ENCODE measurements around the gene MBD3L2.
"Not testable (repeated sequence)": the region's sequence is repeated elsewhere in the genome, so short reads cannot be mapped to it uniquely, and the experiment has no call there.

Gene MBD3L2

GRCh38 chr19:7058576-7058975 lies 9.5 kb downstream of the MBD3L2 start, which contains the start of gene MBD3L3:
Gene MBD3L3 (minus strand): TSS chr19:7058676. CDS start chr19:7058605, 71 bp downstream.
- in situ Hi-C loops (cut with MboI; ENCODE audit: low sequenced_read_pairs), result not testable (repeated sequence)

GRCh38 chr19:7059977-7060376 lies 10.9 kb downstream of the MBD3L2 start:
- in situ Hi-C loops (cut with MboI; ENCODE audit: low sequenced_read_pairs), result not testable (repeated sequence)

GRCh38 chr19:7063339-7063738 lies 14.2 kb downstream of the MBD3L2 start:
- in situ Hi-C loops (cut with MboI; ENCODE audit: low sequenced_read_pairs), result no loop called here

- in situ Hi-C loops (cut with MboI; ENCODE audit: low sequenced_read_pairs), result no loop called here
Observed at GRCh38 chr19:7063764-7064418, 14.8 kb downstream of the MBD3L2 start.

- in situ Hi-C loops (cut with MboI; ENCODE audit: low sequenced_read_pairs), result not testable (repeated sequence)
Observed at GRCh38 chr19:7067122-7067521, 18.0 kb downstream of the MBD3L2 start.

DNA sequence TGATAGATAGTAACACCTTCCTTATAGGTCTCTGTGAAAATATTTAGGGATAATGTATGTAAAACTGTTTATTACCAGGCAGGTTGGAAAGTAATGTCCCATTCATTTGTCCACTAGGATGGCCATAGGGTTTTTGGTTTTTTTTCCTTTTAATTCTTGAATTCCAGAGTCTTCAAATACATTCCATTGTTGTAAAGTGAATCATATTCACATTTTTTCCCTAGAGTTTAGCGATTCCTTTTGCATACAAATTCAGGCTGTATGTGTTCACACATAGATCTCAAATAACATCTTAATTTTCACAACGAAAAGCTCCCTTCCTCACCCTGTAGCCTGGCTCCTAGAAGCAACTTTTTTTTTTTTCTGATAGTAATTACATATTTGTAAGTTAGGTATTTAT lies 18.6 kb downstream of the MBD3L2 start:
- in situ Hi-C loops (cut with MboI; ENCODE audit: low sequenced_read_pairs), result no loop called here

GRCh38 chr19:7068599-7068998 lies 19.5 kb downstream of the MBD3L2 start:
- in situ Hi-C loops (cut with MboI; ENCODE audit: low sequenced_read_pairs), result no loop called here

- in situ Hi-C loops (cut with MboI; ENCODE audit: low sequenced_read_pairs), result no loop called here
Observed at GRCh38 chr19:7069042-7069903, 20.2 kb downstream of the MBD3L2 start, which contains the start of gene ZNF557. Gene ZNF557 (plus strand): TSS chr19:7069703. CDS start chr19:7075075, 5,372 bp downstream.

DNA sequence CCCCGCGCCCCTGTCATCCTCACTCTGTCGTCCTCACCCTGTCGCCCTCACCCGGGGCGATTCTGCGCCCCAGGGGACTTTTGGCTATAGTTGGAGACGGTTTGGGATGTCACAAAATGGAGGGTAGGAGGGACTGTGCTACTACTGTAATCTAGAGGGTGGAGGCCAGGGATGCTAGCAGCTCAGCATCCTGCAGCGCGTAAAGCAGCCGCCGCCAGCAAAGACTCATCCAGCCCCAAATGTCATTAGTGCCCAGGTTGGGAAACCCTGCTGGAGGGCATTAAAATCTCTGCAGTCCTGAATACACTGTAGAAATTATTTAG lies 20.7 kb downstream of the MBD3L2 start:
- in situ Hi-C loops (cut with MboI; ENCODE audit: low sequenced_read_pairs), result no loop called here

GRCh38 chr19:7072541-7072940 lies 23.4 kb downstream of the MBD3L2 start:
- in situ Hi-C loops (cut with MboI; ENCODE audit: low sequenced_read_pairs), result no loop called here

GRCh38 chr19:7074705-7075282 lies 25.7 kb downstream of the MBD3L2 start:
- in situ Hi-C loops (cut with MboI; ENCODE audit: low sequenced_read_pairs), result no loop called here

DNA sequence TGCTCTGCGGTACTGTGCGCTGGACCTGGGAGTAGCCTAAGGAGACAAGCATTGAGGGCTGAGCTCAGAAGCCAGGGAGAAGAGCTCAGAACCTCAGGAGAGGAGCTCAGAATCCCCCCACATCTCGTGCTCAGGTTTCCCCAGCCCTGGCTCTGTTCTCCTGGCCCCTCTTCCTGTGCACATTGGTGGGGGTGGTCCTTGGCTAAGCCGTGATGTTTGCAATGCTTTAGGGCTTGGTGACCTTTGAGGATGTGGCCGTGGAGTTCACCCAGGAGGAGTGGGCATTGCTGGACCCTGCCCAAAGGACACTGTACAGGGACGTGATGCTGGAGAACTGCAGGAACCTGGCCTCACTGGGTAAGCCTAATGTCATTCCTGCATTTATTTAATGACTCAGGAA lies 27.0 kb downstream of the MBD3L2 start:
- in situ Hi-C loops (cut with MboI; ENCODE audit: low sequenced_read_pairs), result no loop called here

DNA sequence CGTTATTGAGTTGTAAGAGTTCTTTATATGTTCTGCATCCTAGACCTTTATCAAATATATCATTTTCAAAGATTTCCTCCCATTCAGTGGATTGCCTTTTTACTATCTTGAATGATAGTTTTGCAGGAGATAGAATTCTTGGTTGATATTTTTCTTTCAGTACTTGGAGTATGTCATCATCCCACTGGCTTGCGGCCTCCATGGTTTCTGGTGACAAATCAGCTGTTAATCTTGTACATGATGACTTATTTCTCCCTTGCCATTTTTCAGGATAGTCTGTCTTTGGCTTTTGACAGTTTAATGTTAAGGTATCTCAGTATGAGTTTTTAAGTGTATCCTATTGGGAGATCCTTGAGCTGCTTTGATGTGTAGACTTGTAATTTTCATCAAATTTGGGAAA lies 28.9 kb downstream of the MBD3L2 start:
- in situ Hi-C loops (cut with MboI; ENCODE audit: low sequenced_read_pairs), result no loop called here

- in situ Hi-C loops (cut with MboI; ENCODE audit: low sequenced_read_pairs), result loop anchor here (10.0 kb wide), 1 partner anchor 79 kb away; no protein-coding TSS in a partner anchor
Observed at GRCh38 chr19:7083076-7083956, 34.2 kb downstream of the MBD3L2 start.

- in situ Hi-C loops (cut with MboI; ENCODE audit: low sequenced_read_pairs), result loop anchor here (10.0 kb wide), 1 partner anchor 84 kb away; no protein-coding TSS in a partner anchor
Observed at GRCh38 chr19:7088999-7089398, 39.9 kb downstream of the MBD3L2 start.

DNA sequence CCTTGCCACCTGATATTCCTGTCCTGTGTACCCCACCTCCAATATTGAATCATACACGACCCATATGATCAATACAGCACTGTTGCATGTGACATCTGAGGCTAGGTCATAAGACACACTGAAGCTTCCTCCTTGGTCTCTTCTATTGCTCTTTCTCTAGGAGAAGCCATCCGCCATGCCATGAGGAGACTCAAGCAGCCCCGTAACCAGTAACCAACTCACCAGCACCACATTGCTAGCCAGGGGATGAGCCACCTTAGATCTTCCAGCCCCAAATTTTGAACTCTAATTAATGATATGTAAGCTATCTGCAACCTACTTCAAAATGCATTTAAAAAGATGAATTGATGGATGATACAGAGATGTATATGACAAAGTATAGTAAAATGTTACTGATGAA lies 49.0 kb downstream of the MBD3L2 start:
- in situ Hi-C loops (cut with MboI; ENCODE audit: low sequenced_read_pairs), result no loop called here

DNA sequence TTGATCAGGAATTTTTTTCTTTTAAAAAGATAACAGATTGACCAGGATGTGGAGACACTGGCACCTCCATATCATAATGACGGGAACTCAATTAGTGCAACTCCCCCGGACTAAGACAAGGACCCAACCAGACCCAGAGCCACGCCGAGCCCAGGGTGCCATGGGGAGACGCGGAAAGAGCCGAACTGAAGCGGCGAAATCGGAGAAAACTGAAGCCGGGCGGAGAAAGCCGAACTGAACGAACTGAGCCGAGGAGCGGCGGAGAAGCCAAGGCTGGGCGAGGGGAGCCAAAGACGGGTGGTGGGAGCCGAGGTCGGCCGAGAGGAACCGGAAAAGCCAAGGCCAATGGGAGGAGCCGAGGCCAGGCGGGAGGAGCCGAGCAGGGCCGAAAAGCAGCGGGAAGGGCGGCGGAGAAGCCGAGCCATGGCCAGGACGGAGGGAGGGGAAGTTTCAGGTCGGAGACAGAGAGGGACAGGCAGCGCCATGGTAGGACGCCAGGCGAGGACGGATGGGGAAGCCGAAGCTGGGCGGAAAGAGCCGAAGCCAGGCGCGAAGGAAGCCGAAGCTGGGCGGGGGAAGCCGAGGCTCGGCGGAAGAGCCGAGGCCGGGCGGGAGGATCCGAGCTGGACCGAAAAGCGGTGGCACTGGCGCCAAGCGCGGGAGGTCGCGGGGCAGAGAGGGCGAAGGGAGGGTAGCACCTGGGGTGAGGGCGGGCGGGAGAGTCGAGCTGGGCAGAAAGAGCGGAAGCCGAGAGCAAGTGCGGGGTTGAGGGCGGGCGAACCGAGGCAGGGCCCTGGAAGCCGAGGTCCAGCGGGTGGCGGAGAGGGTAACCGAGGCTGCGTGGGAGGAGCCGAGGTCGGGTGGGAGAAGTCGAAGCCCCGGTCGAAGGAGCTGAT lies 49.8 kb downstream of the MBD3L2 start:
- in situ Hi-C loops (cut with MboI; ENCODE audit: low sequenced_read_pairs), result no loop called here

GRCh38 chr19:7099597-7099921 lies 50.4 kb downstream of the MBD3L2 start:
- in situ Hi-C loops (cut with MboI; ENCODE audit: low sequenced_read_pairs), result no loop called here
